Measurements from ENCODE around the gene CRTAP. TPM values are rescaled to one million over a fixed set of nuclear protein-coding genes. Genes with fewer than 3 reads are reported as not detected.
A peak's percentile ranks its signal among the peaks of the same experiment; 100 is the strongest.

CRTAP gene
- total RNA-seq, 4 donors from 2014 or later: 180 to 394 (median 315) TPM

GRCh38 chr3:33145901-33146580 is 32.2 kb downstream of the CRTAP start:
- TF ChIP-seq POLR2A (IDR thresholded peaks at IDR 0.05): no peak
- no peak for TF ChIP-seq CTCF (IDR thresholded peaks at IDR 0.05)
- no peak for TF ChIP-seq EP300 (IDR thresholded peaks at IDR 0.05)
- Histone ChIP-seq H3K4me3 (no peak overlapping the region), H3K36me3 (peaks cover 0 to 47% (median 4%) of the 10 kb centered on the region in 3 donors), H3K27ac (no peak overlapping the region), H3K4me1 (peaks cover 0 to 38% (median 2%) of the 10 kb centered on the region in 4 donors), H3K27me3 (no peaks in the 10 kb centered on the region), H3K9me3 (no peaks in the 10 kb centered on the region)
- 77 to 84% methylated on average over 7 to 9 of the region's 9 CpGs for WGBS, 2 donors
- no peak for DNase-seq (ENCODE audit: low spot score in 2 of 2)

GRCh38 chr3:33146791-33147445 is 33.1 kb downstream of the CRTAP start:
- Histone ChIP-seq H3K4me1 (peaks cover 0 to 38% (median 2%) of the 10 kb centered on the region in 4 donors), H3K36me3 (peaks cover 0 to 38% (median 4%) of the 10 kb centered on the region in 3 donors), H3K9me3 (no peaks in the 10 kb centered on the region), H3K27me3 (no peaks in the 10 kb centered on the region), H3K4me3 (no peak overlapping the region), H3K27ac (peak overlapping the region in 1 of 4 donors; percentile 32)
- 21 to 22% methylated on average over 8 of the region's 8 CpGs for WGBS, 2 donors
- TF ChIP-seq CTCF (IDR thresholded peaks at IDR 0.05): no peak
- DNase-seq (ENCODE audit: low spot score in 2 of 2): no peak

- Histone ChIP-seq H3K36me3 (peaks cover 0 to 14% (median 0%) of the 10 kb centered on the region in 3 donors), H3K9me3 (no peaks in the 10 kb centered on the region), H3K4me1 (peaks cover 0 to 30% (median 2%) of the 10 kb centered on the region in 4 donors), H3K4me3 (no peak overlapping the region), H3K27me3 (no peaks in the 10 kb centered on the region), H3K27ac (no peak overlapping the region)
- no peak for DNase-seq (ENCODE audit: low spot score in 2 of 2)
- TF ChIP-seq POLR2A (IDR thresholded peaks at IDR 0.05): no peak
- TF ChIP-seq EP300 (IDR thresholded peaks at IDR 0.05): no peak
- no peak for TF ChIP-seq CTCF (IDR thresholded peaks at IDR 0.05)
- 78 to 84% methylated on average over 5 of the region's 6 CpGs for WGBS, 2 donors
Observed at GRCh38 chr3:33149342-33149741, 35.5 kb downstream of the CRTAP start.

GRCh38 chr3:33152363-33153360 is 38.8 kb downstream of the CRTAP start:
- WGBS, 2 donors: 94 to 95% methylated on average over 18 to 19 of the region's 19 CpGs
- no peak overlapping the region for H3K27ac ChIP-seq
- H3K27me3 ChIP-seq: no peaks in the 10 kb centered on the region
- H3K36me3 ChIP-seq: no peaks in the 10 kb centered on the region
- no peak for TF ChIP-seq CTCF (IDR thresholded peaks at IDR 0.05)
- no peak for TF ChIP-seq POLR2A (IDR thresholded peaks at IDR 0.05)
- no peak for TF ChIP-seq EP300 (IDR thresholded peaks at IDR 0.05)
- peaks cover 0 to 9% (median 0%) of the 10 kb centered on the region in 4 donors for H3K4me1 ChIP-seq
- no peaks in the 10 kb centered on the region for H3K9me3 ChIP-seq
- no peak for DNase-seq (ENCODE audit: low spot score in 2 of 2)
- H3K4me3 ChIP-seq: no peak overlapping the region

All from tibial nerve (tissue), 4 donors.